Measurements from ENCODE around the gene ABCC8. TPM values are rescaled to one million over a fixed set of nuclear protein-coding genes. Genes with fewer than 3 reads are reported as not detected.

Gene ABCC8
- total RNA-seq, 4 donors from 2014 or later: under 0.01 TPM; not detected in 3

DNA sequence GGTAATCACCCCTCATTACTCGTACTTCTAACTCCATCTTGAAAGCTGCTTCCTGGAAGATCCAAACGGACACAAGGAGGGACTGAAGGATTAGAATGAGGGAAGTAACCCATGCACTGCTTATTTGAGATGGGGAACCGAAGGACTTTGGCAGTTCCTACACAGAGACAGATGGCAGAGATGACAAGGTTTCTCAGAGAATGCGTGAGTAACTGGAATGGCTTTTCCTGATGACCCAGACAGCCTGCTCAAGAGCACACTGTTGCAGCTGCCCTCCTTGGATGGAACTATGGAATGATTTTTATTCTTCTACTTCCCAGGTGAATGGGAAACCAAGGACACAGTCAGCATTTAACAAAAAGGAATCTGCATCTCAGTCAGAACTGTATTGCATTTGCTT lies 95.5 kb downstream of the ABCC8 start:
- Histone ChIP-seq H3K27me3 (peaks cover 0 to 3% (median 0%) of the 10 kb centered on the region in 4 donors), H3K4me3 (no peak overlapping the region), H3K9me3 (no peaks in the 10 kb centered on the region), H3K4me1 (peaks cover 0 to 36% (median 3%) of the 10 kb centered on the region in 3 donors), H3K36me3 (no peaks in the 10 kb centered on the region), H3K27ac (no peak overlapping the region)
- no peak for TF ChIP-seq POLR2A (IDR thresholded peaks at IDR 0.05)
- TF ChIP-seq, protein P1, sequence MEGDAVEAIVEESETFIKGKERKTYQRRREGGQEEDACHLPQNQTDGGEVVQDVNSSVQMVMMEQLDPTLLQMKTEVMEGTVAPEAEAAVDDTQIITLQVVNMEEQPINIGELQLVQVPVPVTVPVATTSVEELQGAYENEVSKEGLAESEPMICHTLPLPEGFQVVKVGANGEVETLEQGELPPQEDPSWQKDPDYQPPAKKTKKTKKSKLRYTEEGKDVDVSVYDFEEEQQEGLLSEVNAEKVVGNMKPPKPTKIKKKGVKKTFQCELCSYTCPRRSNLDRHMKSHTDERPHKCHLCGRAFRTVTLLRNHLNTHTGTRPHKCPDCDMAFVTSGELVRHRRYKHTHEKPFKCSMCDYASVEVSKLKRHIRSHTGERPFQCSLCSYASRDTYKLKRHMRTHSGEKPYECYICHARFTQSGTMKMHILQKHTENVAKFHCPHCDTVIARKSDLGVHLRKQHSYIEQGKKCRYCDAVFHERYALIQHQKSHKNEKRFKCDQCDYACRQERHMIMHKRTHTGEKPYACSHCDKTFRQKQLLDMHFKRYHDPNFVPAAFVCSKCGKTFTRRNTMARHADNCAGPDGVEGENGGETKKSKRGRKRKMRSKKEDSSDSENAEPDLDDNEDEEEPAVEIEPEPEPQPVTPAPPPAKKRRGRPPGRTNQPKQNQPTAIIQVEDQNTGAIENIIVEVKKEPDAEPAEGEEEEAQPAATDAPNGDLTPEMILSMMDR (IDR thresholded peaks at IDR 0.05): no peak
- no peak for DNase-seq
- intact Hi-C loops (cut with DNase I): no loop called here
- WGBS, 2 donors: 84 to 89% methylated on average over 1 to 4 of the region's 4 CpGs

DNA sequence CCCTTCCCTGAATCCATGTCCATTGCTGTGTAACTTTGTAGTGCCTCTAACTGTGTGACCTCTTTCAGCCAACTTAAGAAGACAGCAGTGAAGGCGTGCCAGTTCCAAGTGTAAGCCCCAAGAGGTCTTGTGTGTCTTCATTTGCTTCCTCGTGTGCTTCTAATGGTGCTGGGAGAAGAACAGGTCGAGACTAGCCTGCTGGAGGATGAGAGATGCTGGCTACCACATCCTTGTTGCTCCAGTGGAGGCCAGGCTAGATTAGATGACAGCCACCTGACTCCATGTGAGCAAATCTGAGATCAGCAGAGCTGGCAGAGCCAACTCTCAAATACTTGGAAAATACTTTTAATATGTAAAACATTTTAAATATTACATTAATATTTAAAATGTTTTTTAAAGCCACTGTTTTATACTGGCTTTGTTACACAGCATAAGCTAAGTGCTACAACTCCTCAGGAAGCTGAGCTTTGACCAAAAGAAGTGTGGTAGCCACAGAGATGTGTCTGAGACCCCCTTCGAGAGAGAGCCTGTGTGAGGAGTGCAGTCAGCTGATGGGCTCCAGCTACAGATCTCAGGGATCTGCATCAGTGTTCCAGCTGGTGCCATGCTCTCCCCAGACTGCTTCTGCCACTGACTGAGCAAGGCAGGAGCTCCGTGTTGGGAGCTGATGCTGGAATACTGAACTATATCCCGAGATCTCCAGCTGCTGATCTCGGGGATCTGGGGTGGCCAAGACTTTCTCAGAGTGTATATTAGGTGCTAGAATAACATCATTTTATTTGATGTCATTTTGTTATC lies 97.1 kb downstream of the ABCC8 start:
- H3K4me1 ChIP-seq: peaks cover 0 to 39% (median 3%) of the 10 kb centered on the region in 3 donors
- 73 to 76% methylated on average over 6 to 7 of the region's 7 CpGs for WGBS, 2 donors
- DNase-seq: no peak
- no peaks in the 10 kb centered on the region for H3K9me3 ChIP-seq
- peak overlapping the region in 3 of 4 donors; percentile 41 to 72 (median 66) for H3K27ac ChIP-seq
- no peak overlapping the region for H3K4me3 ChIP-seq
- intact Hi-C loops (cut with DNase I): no loop called here
- H3K27me3 ChIP-seq: no peaks in the 10 kb centered on the region
- no peak for TF ChIP-seq POLR2A (IDR thresholded peaks at IDR 0.05)
- TF ChIP-seq, protein P1 (IDR thresholded peaks at IDR 0.05): no peak
- no peaks in the 10 kb centered on the region for H3K36me3 ChIP-seq

DNA sequence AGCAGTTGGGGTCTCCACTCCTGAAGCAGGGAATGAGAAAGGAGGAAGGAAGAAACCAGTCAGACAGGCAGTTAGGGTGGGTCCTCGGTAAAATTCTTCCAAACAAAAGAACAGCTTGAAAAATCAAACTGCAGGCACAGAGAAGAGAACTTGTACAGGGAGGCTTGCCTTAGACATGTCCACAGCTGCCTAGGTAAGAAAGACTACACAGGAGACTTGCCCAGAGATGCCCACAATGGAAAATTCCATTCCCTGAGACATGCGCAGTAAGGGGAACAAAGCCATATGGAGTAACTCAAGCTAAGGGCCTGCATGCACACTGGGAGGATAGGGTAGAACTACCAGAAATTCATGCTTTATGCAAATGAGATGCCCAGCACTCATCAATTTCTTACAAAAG lies 98.0 kb downstream of the ABCC8 start:
- intact Hi-C loops (cut with DNase I): no loop called here
- H3K4me1 ChIP-seq: peaks cover 0 to 37% (median 3%) of the 10 kb centered on the region in 3 donors
- H3K9me3 ChIP-seq: peaks cover 0 to 6% (median 3%) of the 10 kb centered on the region in 3 donors
- H3K4me3 ChIP-seq: no peak overlapping the region
- peaks cover 0 to 7% (median 0%) of the 10 kb centered on the region in 3 donors for H3K36me3 ChIP-seq
- no peaks in the 10 kb centered on the region for H3K27me3 ChIP-seq
- TF ChIP-seq POLR2A (IDR thresholded peaks at IDR 0.05): no peak
- TF ChIP-seq, protein P1 (IDR thresholded peaks at IDR 0.05): no peak
- no peak for DNase-seq
- peak overlapping the region; percentile 41 to 72 (median 62) for H3K27ac ChIP-seq
- 30 to 52% methylated on average over 2 of the region's 2 CpGs for WGBS, 2 donors

DNA sequence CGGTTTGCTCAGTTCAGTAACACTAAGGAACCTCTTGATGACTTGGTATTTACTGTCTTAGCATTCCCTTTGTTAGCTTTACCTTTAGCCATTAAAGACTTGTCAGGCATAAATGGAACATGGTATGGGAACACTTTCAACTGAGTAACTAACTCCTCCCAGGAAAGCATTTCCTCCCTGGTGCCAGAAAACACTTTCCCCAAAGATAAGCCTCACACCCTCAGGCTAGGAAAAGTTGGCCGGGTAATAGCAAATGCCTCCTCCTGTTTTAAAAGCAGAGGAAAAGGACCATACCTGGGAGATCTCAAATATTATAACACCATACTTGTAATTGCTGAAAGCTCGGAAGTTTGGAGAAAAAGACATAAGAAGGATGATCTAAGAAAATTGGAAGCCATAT lies 100.2 kb downstream of the ABCC8 start:
- peaks cover 0 to 29% (median 0%) of the 10 kb centered on the region in 3 donors for H3K36me3 ChIP-seq
- no peak overlapping the region for H3K4me3 ChIP-seq
- peaks cover 0 to 33% (median 3%) of the 10 kb centered on the region in 3 donors for H3K4me1 ChIP-seq
- H3K27me3 ChIP-seq: no peaks in the 10 kb centered on the region
- intact Hi-C loops (cut with DNase I): no loop called here
- H3K27ac ChIP-seq: no peak overlapping the region
- DNase-seq: no peak
- TF ChIP-seq POLR2A (IDR thresholded peaks at IDR 0.05): no peak
- TF ChIP-seq, protein P1 (IDR thresholded peaks at IDR 0.05): no peak
- peaks cover 6 to 28% (median 24%) of the 10 kb centered on the region in 3 donors for H3K9me3 ChIP-seq
- 45 to 54% methylated on average over 3 of the region's 3 CpGs for WGBS, 2 donors

DNA sequence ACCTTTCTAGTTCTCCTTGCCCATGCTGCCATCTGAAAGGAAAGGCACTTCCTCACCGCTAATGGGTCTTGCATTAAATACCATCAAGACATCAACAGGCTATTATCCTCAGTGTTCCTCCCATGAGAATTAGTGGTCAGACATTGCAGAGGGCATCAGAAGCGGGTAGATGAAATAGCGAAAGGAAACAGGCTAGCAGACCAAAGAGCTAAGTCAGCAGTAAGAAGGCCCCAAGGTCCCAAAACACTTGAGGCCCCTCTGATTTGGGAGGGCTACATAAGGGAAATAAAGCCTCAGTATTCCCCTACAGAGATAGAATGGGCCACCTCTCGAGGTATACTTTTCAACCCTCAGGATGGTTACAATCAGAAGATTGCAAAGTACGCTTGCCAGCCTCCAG lies 101.1 kb downstream of the ABCC8 start:
- no peaks in the 10 kb centered on the region for H3K27me3 ChIP-seq
- H3K4me1 ChIP-seq: peaks cover 0 to 33% (median 3%) of the 10 kb centered on the region in 3 donors
- H3K27ac ChIP-seq: peak overlapping the region in 1 of 4 donors; percentile 20
- H3K36me3 ChIP-seq: peaks cover 0 to 38% (median 0%) of the 10 kb centered on the region in 3 donors
- 78 to 88% methylated on average over 5 of the region's 5 CpGs for WGBS, 2 donors
- peaks cover 6 to 37% (median 33%) of the 10 kb centered on the region in 3 donors for H3K9me3 ChIP-seq
- no peak overlapping the region for H3K4me3 ChIP-seq
- intact Hi-C loops (cut with DNase I): no loop called here
- no peak for TF ChIP-seq POLR2A (IDR thresholded peaks at IDR 0.05)
- TF ChIP-seq, protein P1 (IDR thresholded peaks at IDR 0.05): no peak
- DNase-seq: no peak
